Activated B cell treated with CpG ODN at 0.5 μM for 24 hours (primary cell): ENCODE measurements around the gene PJVK. TPM values are rescaled to one million over a fixed set of nuclear protein-coding genes. Genes with fewer than 3 reads are reported as not detected.

Experiments used
- ATAC-seq: fragments of 200-7000 bp; cut with Tn5 transposase; one replicate; pipeline ENCODE4 v1.10.0; 2021; ENCODE audit warnings: low read depth, mild to moderate bottlenecking, moderate library complexity
- CTCF ChIA-PET: fragments of 350-600 bp; sonication (Branson Sonifier 250); formaldehyde crosslinking; loops from one replicate; lab custom pipeline; 2021; ENCODE audit warnings: antibody characterized with exemption; lab: Charles Lee
- POLR2A ChIA-PET: fragments of 350-600 bp; sonication (Branson Sonifier 250); formaldehyde crosslinking; loops from one replicate; lab custom pipeline; 2021; ENCODE audit warnings: antibody characterized with exemption; lab: Charles Lee
- DNase-seq: peaks from one replicate; pipeline ENCODE4 v3.0.0; 2022
- H3K27ac Mint-ChIP-seq: one replicate; pipeline ENCODE4 v1.8.0; 2020; ENCODE audit warnings: mixed read lengths
- H3K27me3 Mint-ChIP-seq: one replicate; pipeline ENCODE4 v1.8.0; 2021; ENCODE audit warnings: mixed read lengths
- H3K36me3 Mint-ChIP-seq: one replicate; pipeline ENCODE4 v1.8.0; 2021; ENCODE audit warnings: low read depth, mixed read lengths
- H3K4me1 Mint-ChIP-seq: one replicate; pipeline ENCODE4 v1.8.0; 2021; ENCODE audit warnings: mixed read lengths
- H3K4me3 Mint-ChIP-seq: one replicate; pipeline ENCODE4 v1.8.0; 2020; ENCODE audit warnings: mild to moderate bottlenecking, mixed read lengths
- H3K9me3 Mint-ChIP-seq: one replicate; pipeline ENCODE4 v1.8.0; 2020; ENCODE audit warnings: mixed read lengths
- intact Hi-C: fragments of 100-400 bp; cut with micrococcal nuclease; formaldehyde crosslinking; loops from one replicate; pipeline ENCODE4 v1.15.1; 2024
- total RNA-seq: library from RNA; stranded (reverse); gene quantifications from 2 replicates; pipeline ENCODE4 v1.2.3, GENCODE V29; 2022
- TF ChIP-seq, protein P1 (sequence below): fragments of 200-600 bp; IDR thresholded peaks from one replicate; pipeline ENCODE4 v1.8.0; 2022; ENCODE audit warnings: antibody characterized with exemption, mild to moderate bottlenecking

Gene PJVK
- total RNA-seq, 1 donor from 2014 or later = 3.1 TPM

DNA sequence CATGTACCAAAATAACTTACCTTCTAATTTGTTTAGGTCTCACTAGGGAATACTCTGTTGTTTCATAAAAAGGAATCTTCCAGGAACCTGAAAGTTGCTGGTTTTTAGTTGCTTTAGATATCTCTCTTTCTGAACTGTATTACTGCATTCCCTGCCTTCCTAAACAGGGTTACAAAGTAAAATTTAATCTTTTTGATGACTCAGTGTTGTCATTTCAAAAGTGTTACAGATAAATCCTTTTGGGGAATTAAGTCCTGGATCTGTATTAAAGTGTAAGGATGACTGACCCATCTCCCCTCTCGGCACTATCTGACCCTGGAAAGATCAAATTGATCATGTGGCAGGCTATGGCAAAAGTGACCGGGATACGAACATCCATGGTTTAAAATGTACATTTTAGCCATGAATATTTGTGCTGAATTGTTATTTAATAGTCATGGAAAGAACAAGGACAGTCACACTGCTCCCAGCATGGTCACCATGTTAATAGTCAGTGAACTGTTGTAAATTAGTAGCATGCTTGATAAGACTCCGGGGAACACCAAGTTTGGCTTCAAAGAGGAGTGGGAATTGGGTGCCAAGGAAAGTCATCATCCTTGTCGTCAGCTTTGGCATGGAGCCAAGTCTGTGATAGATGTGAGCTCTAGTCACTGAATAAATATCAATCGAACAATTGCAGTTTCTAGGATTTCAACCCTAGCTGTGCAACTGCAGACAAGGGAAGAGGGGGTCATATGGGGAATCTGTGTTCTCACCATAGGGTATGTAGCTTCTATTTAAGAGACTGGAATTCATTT lies 33.3 kb downstream of the PJVK start:
- H3K4me1 Mint-ChIP-seq = peaks cover 40% of the 10 kb centered on the region

DNA sequence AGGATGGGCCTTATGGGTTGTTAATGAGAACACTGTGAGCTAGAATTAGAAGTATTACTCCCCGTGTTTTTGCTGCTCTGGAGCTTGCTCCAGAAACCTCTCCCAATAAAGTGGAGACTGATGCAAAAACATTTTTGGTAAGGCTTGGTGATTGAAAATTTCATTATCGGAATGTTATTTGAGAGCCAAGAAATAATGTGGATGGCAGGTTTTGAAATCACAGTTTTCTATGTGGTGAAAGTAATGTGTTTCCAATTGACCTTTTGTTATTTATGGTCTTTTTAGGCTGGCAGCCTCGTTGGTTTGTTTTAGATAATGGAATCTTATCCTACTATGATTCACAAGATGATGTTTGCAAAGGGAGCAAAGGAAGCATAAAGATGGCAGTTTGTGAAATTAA lies 34.2 kb downstream of the PJVK start:
- DNase-seq = no peak
- ATAC-seq = no peak
- POLR2A ChIA-PET = no interaction called here
- TF ChIP-seq, protein P1, sequence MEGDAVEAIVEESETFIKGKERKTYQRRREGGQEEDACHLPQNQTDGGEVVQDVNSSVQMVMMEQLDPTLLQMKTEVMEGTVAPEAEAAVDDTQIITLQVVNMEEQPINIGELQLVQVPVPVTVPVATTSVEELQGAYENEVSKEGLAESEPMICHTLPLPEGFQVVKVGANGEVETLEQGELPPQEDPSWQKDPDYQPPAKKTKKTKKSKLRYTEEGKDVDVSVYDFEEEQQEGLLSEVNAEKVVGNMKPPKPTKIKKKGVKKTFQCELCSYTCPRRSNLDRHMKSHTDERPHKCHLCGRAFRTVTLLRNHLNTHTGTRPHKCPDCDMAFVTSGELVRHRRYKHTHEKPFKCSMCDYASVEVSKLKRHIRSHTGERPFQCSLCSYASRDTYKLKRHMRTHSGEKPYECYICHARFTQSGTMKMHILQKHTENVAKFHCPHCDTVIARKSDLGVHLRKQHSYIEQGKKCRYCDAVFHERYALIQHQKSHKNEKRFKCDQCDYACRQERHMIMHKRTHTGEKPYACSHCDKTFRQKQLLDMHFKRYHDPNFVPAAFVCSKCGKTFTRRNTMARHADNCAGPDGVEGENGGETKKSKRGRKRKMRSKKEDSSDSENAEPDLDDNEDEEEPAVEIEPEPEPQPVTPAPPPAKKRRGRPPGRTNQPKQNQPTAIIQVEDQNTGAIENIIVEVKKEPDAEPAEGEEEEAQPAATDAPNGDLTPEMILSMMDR = no peak
- no peak overlapping the region for H3K27ac Mint-ChIP-seq
- intact Hi-C loops = no loop called here
- peaks cover 43% of the 10 kb centered on the region for H3K36me3 Mint-ChIP-seq
- no peak overlapping the region for H3K4me3 Mint-ChIP-seq
- CTCF ChIA-PET = no interaction called here
- no peaks in the 10 kb centered on the region for H3K9me3 Mint-ChIP-seq
- H3K4me1 Mint-ChIP-seq = peaks cover 39% of the 10 kb centered on the region
- no peaks in the 10 kb centered on the region for H3K27me3 Mint-ChIP-seq

More for the DNA sequence above, 33.3 kb downstream of the PJVK start:
- intact Hi-C loops = no loop called here
- POLR2A ChIA-PET = no interaction called here
- TF ChIP-seq, protein P1 = no peak
- DNase-seq (no peak), ATAC-seq (no peak)
- Mint-ChIP-seq H3K27me3 (no peaks in the 10 kb centered on the region), H3K4me3 (no peak overlapping the region), H3K27ac (no peak overlapping the region), H3K9me3 (no peaks in the 10 kb centered on the region), H3K36me3 (peaks cover 35% of the 10 kb centered on the region)
- CTCF ChIA-PET = no interaction called here

DNA sequence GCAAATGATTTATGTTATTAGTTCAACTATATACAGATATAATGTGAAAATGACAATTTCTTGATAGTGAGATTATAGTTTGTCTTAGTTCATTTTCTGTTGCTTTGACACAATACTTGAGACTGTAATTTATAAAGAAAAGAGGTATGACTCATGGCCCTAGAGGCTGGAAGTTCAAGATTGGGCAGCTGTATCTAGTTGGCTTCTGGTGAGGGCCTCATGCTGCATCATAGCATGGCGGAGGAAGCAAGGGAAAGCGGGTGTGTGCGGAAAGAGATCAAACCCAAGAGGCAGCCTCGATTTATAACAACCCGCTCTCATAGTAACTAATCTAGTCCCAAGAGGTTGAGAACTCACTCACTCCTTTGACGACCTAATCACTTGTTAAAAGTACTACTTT lies 40.4 kb downstream of the PJVK start:
- no peak overlapping the region for H3K27ac Mint-ChIP-seq
- ChIA-PET CTCF (no interaction called here), POLR2A (no interaction called here)
- intact Hi-C loops = no loop called here
- H3K9me3 Mint-ChIP-seq = no peaks in the 10 kb centered on the region
- peaks cover 2% of the 10 kb centered on the region for H3K4me1 Mint-ChIP-seq
- TF ChIP-seq, protein P1 = no peak
- DNase-seq (no peak), ATAC-seq (no peak)
- H3K27me3 Mint-ChIP-seq = no peaks in the 10 kb centered on the region
- peaks cover 79% of the 10 kb centered on the region for H3K36me3 Mint-ChIP-seq
- H3K4me3 Mint-ChIP-seq = no peak overlapping the region

DNA sequence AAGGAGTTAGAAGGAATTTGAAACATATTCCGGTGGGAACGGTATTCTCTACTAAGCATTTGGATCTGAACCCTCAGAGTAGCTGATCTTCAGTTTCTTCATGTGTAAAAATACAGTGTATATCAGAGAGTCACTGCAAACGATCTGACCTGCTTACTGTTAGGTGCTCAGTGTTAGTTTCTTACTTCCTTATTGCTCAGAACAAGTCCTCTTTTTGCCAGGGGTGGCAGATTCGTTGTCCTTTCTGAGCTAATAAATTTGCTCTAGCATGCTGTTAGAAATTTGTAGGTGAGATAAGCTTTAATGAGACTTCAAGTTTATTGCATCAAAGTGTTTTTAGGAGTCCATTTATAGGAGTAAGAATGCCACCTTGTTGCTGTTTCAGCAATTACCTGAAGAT lies 44.9 kb downstream of the PJVK start:
- ChIA-PET CTCF (no interaction called here), POLR2A (no interaction called here)
- Mint-ChIP-seq H3K27me3 (no peaks in the 10 kb centered on the region), H3K36me3 (peaks cover 79% of the 10 kb centered on the region), H3K4me1 (peaks cover 7% of the 10 kb centered on the region), H3K4me3 (no peak overlapping the region), H3K9me3 (no peaks in the 10 kb centered on the region), H3K27ac (no peak overlapping the region)
- intact Hi-C loops = no loop called here
- TF ChIP-seq, protein P1 = no peak
- DNase-seq = no peak
- no peak for ATAC-seq

DNA sequence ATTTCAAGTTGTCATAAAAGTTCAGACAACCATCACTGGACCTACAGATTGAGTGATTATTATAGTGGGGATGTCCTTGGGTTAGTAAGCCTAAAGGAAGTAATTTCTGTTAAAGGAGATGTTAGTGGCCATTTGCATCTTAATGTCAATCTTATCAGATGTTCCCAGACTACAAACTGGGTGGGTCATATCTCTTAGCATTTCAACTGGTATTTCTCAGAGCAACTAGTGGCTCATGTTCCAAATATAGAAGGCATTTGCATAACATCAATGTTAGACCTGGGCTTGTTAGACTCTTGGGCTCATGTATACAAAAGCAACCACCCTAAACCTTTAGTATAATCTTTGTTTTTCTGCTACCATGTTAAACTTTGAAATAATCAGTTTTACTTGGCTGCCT lies 47.0 kb downstream of the PJVK start:
- Mint-ChIP-seq H3K36me3 (peaks cover 85% of the 10 kb centered on the region), H3K4me3 (no peak overlapping the region), H3K27me3 (no peaks in the 10 kb centered on the region), H3K9me3 (no peaks in the 10 kb centered on the region), H3K4me1 (peaks cover 7% of the 10 kb centered on the region), H3K27ac (no peak overlapping the region)
- intact Hi-C loops = no loop called here
- ChIA-PET CTCF (no interaction called here), POLR2A (interaction anchor here (0.6 kb wide), 1 partner anchor 80 kb away, joined by 4 read pairs; no protein-coding TSS in a partner anchor)
- DNase-seq = no peak
- TF ChIP-seq, protein P1 = no peak
- no peak for ATAC-seq
